Peyer's patch (tissue), 4 donors: Measurements from ENCODE around the gene DPM1.
"Not testable (repeated sequence)": the region's sequence is repeated elsewhere in the genome, so short reads cannot be mapped to it uniquely, and the experiment has no call there.

ENCODE experiments used
- CTCF ChIP-seq, 6 experiments: fragments of 450-650 bp in 4 of 6; fragments of 200-600 bp in 2 of 6; sonication (generic) in 1 of 6; IDR thresholded peaks; one replicate each; pipeline ENCODE4 v1.5.1; 2017 to 2019; ENCODE audit warnings: antibody characterized with exemption in 6 of 6, mild to moderate bottlenecking in 3 of 6, moderate library complexity in 1 of 6
- POLR2A ChIP-seq, 2 donors: fragments of 450-650 bp; IDR thresholded peaks; one replicate each; pipeline ENCODE4 v1.5.1; 2017; ENCODE audit warnings: antibody characterized with exemption in 2 of 2, mild to moderate bottlenecking in 2 of 2, moderate library complexity in 2 of 2

GRCh38 chr20:50978533-50978932, 20.2 kb upstream of the DPM1 start:
- not testable (repeated sequence) for TF ChIP-seq CTCF, POLR2A (IDR thresholded peaks at IDR 0.05)
